MCF 10A (cell line): ENCODE results near the gene PARD3. TPM values are rescaled to one million over a fixed set of nuclear protein-coding genes. Genes with fewer than 3 reads are reported as not detected.

ENCODE experiments used
- BruUV-seq: library from RNA; stranded (reverse); fragments of 400-500 nt; replicated peaks from 2 replicates; lab custom pipeline; 2021; lab: Mats Ljungman, UMichigan
- CTCF ChIA-PET: fragments of 300-600 bp; sonication (Branson Sonifier 250); formaldehyde crosslinking; extraction: SDS; loops from one replicate; lab custom pipeline; 2021; ENCODE audit warnings: antibody characterized with exemption, inconsistent platforms; lab: Yijun Ruan, JAX
- POLR2A ChIA-PET: fragments of 300-600, 350-650 bp; sonication (Branson Sonifier 250); formaldehyde crosslinking; extraction: SDS; loops from one replicate; lab custom pipeline; 2020; ENCODE audit warnings: antibody characterized with exemption, inconsistent platforms; lab: Yijun Ruan, JAX
- DNase-seq: peaks from one replicate; pipeline ENCODE4 v3.0.0-alpha.2; 2018; ENCODE audit not compliant: unreplicated experiment
- H3K27ac Mint-ChIP-seq: one replicate; pipeline ENCODE4 v1.8.0; 2022; ENCODE audit warnings: mild to moderate bottlenecking, low read depth, mixed read lengths; ENCODE audit not compliant: unreplicated experiment
- H3K27me3 Mint-ChIP-seq: one replicate; pipeline ENCODE4 v1.8.0; 2022; ENCODE audit warnings: mixed read lengths; ENCODE audit not compliant: insufficient read depth, unreplicated experiment
- H3K36me3 Mint-ChIP-seq: one replicate; pipeline ENCODE4 v1.8.0; 2022; ENCODE audit warnings: mild to moderate bottlenecking, moderate library complexity, mixed read lengths; ENCODE audit not compliant: insufficient read depth, unreplicated experiment
- H3K4me1 Mint-ChIP-seq: one replicate; pipeline ENCODE4 v1.8.0; 2022; ENCODE audit warnings: mixed read lengths; ENCODE audit not compliant: insufficient read depth, unreplicated experiment
- H3K4me3 Mint-ChIP-seq: one replicate; pipeline ENCODE4 v1.8.0; 2022; ENCODE audit warnings: mild to moderate bottlenecking, moderate library complexity, mixed read lengths; ENCODE audit not compliant: unreplicated experiment
- H3K9me3 Mint-ChIP-seq: one replicate; pipeline ENCODE4 v1.8.0; 2022; ENCODE audit warnings: mixed read lengths; ENCODE audit not compliant: unreplicated experiment
- intact Hi-C: fragments of 100-400 bp; cut with micrococcal nuclease; formaldehyde crosslinking; loops from 2 replicates; pipeline ENCODE4 v1.14.1; 2022
- total RNA-seq: library from RNA; stranded (reverse); gene quantifications from 2 replicates; pipeline ENCODE4 v1.2.3, GENCODE V29; 2022
- TF ChIP-seq, protein P1 (sequence below): fragments of 200-600 bp; IDR thresholded peaks from one replicate; pipeline ENCODE4 v1.8.0; 2022; ENCODE audit warnings: antibody characterized with exemption, mild to moderate bottlenecking; ENCODE audit not compliant: unreplicated experiment

Gene PARD3
- total RNA-seq, 1 experiment from 2014 or later, result 70.0 TPM

GRCh38 chr10:34280599-34281374 is 534.3 kb downstream of the PARD3 start:
- H3K4me1 Mint-ChIP-seq, result peaks cover 27% of the 10 kb centered on the region

GRCh38 chr10:34275626-34276130 is 539.4 kb downstream of the PARD3 start:
- H3K9me3 Mint-ChIP-seq, result no peaks in the 10 kb centered on the region
- no peak overlapping the region for H3K4me3 Mint-ChIP-seq
- BruUV-seq, result no TSS peak
- TF ChIP-seq, protein P1, sequence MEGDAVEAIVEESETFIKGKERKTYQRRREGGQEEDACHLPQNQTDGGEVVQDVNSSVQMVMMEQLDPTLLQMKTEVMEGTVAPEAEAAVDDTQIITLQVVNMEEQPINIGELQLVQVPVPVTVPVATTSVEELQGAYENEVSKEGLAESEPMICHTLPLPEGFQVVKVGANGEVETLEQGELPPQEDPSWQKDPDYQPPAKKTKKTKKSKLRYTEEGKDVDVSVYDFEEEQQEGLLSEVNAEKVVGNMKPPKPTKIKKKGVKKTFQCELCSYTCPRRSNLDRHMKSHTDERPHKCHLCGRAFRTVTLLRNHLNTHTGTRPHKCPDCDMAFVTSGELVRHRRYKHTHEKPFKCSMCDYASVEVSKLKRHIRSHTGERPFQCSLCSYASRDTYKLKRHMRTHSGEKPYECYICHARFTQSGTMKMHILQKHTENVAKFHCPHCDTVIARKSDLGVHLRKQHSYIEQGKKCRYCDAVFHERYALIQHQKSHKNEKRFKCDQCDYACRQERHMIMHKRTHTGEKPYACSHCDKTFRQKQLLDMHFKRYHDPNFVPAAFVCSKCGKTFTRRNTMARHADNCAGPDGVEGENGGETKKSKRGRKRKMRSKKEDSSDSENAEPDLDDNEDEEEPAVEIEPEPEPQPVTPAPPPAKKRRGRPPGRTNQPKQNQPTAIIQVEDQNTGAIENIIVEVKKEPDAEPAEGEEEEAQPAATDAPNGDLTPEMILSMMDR, result no peak
- ChIA-PET POLR2A (no interaction called here), CTCF (no interaction called here)
- no peak overlapping the region for H3K27ac Mint-ChIP-seq
- H3K36me3 Mint-ChIP-seq, result peaks cover 13% of the 10 kb centered on the region
- no peaks in the 10 kb centered on the region for H3K27me3 Mint-ChIP-seq
- intact Hi-C loops, result no loop called here
- H3K4me1 Mint-ChIP-seq, result peaks cover 23% of the 10 kb centered on the region
- DNase-seq, result no peak

More at GRCh38 chr10:34280599-34281374, 534.3 kb downstream of the PARD3 start:
- no TSS peak for BruUV-seq
- POLR2A ChIA-PET, result interaction anchor here (0.8 to 1.4 kb wide), 6 partner anchors 8 to 946 kb away, joined by 3 to 6 read pairs (median 4); partner anchors contain the start of gene NRP1
- TF ChIP-seq, protein P1, result peak; percentile 46
- Mint-ChIP-seq H3K4me3 (peak overlapping the region; percentile 22), H3K27me3 (no peaks in the 10 kb centered on the region), H3K27ac (peak overlapping the region; percentile 98), H3K36me3 (peaks cover 13% of the 10 kb centered on the region), H3K9me3 (no peaks in the 10 kb centered on the region)
- CTCF ChIA-PET, result interaction anchor here (0.7 to 0.9 kb wide), 2 partner anchors 17 to 246 kb away, joined by 3 to 4 read pairs; no protein-coding TSS in a partner anchor
- intact Hi-C loops, result loop anchor here (1.0 to 10.0 kb wide), 2 partner anchors 214 to 946 kb away; partner anchors contain the start of gene NRP1
- peak; percentile 99 for DNase-seq

GRCh38 chr10:34274906-34275305 is 540.2 kb downstream of the PARD3 start:
- Mint-ChIP-seq H3K4me1 (peaks cover 19% of the 10 kb centered on the region), H3K9me3 (no peaks in the 10 kb centered on the region), H3K27ac (no peak overlapping the region), H3K4me3 (no peak overlapping the region), H3K27me3 (no peaks in the 10 kb centered on the region), H3K36me3 (peaks cover 13% of the 10 kb centered on the region)
- intact Hi-C loops, result no loop called here
- no TSS peak for BruUV-seq
- POLR2A ChIA-PET, result no interaction called here
- CTCF ChIA-PET, result interaction anchor here (0.6 kb wide), 1 partner anchor 274 kb away, joined by 3 read pairs; no protein-coding TSS in a partner anchor
- no peak for DNase-seq
- TF ChIP-seq, protein P1, result no peak

DNA sequence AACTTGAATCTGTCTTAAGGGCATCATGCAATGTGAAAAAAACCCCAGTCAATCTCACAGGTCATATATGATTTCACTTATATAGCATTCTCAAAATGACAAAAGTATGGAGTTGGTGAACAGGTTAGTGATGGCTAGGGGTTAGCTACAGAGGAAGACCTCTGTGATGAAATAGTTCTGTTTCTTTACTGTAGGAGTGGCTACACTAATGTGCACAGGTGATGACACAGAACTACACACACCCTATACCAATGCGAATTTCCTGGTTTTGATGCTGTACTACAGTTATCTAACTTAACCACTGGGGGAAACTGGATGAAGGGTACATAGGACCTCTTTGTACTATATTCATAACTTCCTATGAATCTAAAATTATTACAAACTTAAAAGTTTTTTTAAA is 541.8 kb downstream of the PARD3 start:
- Mint-ChIP-seq H3K4me1 (peaks cover 6% of the 10 kb centered on the region), H3K9me3 (no peaks in the 10 kb centered on the region), H3K36me3 (peaks cover 18% of the 10 kb centered on the region), H3K4me3 (no peak overlapping the region), H3K27ac (peak overlapping the region; percentile 28), H3K27me3 (no peaks in the 10 kb centered on the region)
- POLR2A ChIA-PET, result interaction anchor here (0.6 kb wide), 2 partner anchors 47 to 725 kb away, joined by 3 read pairs; no protein-coding TSS in a partner anchor
- DNase-seq, result no peak
- intact Hi-C loops, result no loop called here
- no TSS peak for BruUV-seq
- TF ChIP-seq, protein P1, result no peak
- CTCF ChIA-PET, result interaction anchor here (0.6 to 0.9 kb wide), 2 partner anchors 48 to 56 kb away, joined by 3 read pairs; no protein-coding TSS in a partner anchor
